HG03095 (cell line): ENCODE measurements around the gene RAD51B.
A peak's percentile ranks its signal among the peaks of the same experiment; 100 is the strongest.
"Not testable (repeated sequence)": the region's sequence is repeated elsewhere in the genome, so short reads cannot be mapped to it uniquely, and the experiment has no call there.

Source experiments
- ATAC-seq: cut with Tn5 transposase; IDR thresholded peaks from one replicate; pipeline ENCODE4 v1.9.1; 2021; ENCODE audit warnings: moderate library complexity; ENCODE audit not compliant: unreplicated experiment

The RAD51B gene

DNA sequence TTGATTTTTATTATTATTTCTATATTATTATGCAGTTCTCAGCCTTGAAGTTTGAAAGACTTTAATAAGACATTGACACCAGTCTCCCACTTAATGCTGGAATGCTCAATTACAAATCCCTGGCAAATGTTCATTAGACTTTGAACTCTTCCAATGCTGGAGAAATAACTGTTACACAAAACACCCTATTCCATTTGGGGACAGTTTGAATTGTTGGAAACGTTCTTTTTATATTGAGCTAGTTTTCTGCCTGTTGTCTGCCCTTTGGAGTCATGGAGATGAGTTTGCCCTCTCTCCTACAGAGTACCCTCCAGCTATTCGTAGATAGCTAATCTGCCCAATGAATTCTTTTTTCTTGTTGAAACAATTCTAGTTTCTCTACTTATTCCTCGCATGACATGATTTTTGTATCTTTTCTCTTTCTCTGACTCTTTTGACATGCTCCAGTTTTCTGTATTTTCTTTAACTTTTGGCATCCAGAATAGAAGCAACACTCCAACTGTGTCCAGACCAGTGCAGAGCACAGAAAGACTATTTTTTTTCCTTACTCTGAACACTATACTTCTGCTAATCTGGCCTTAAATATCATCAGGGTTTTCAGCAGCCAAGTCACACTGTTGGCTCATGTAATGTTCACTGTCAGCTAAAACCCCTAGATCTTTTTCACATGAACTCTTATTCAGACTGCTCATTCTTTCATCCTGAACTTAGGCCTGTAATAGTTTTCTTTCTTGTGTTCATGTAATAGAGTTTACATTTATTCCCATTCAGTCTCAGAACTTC, 379.3 kb downstream of the RAD51B start:
- no peak for ATAC-seq

DNA sequence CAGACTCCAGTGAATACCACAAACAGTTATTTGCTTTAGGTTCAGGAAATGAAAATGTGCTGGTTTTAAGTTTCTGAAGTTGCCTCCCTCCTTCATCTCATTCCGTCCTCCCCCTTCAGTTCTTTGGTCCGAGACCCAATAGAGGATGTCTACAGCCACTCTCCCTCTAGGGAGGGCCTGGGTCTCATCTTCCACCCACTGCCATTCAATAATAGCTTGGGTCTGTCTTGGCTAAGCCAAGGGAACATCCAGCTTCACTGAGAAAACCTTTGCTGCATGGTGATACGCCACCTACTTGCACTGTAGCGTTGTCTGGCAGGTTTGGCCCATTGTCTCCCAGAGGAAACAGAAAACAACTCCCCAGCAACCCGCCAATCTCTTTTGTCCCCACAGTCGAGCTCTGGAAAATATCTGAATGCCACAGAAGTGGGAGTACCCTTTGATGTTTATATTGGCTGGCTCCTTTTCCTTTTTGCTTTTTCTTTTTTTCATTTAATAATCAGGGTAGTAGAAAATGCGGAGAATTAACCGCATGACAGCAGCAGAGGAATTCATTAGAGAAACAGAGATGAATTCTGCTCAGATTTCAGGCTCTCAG, 380.1 kb downstream of the RAD51B start:
- ATAC-seq = no peak

DNA sequence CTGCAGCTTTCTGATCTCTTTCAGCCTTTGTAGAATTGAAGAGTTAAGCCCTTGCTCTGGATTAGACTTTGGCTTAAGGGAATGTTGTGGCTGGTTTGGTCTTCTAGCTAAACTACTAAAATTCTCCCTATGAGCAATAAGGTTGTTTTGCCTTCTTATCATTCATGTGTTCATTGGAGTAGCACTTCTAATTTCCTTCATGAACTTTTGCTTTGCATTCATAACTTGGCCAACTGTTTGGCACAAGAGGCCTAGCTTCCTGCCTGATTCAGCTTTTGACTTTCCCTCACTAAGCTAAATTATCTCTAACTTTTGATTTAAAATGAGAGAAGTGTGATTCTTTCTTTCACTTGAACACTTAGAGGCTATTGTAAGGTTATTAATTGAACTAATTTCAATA, 384.3 kb downstream of the RAD51B start:
- no peak for ATAC-seq

DNA sequence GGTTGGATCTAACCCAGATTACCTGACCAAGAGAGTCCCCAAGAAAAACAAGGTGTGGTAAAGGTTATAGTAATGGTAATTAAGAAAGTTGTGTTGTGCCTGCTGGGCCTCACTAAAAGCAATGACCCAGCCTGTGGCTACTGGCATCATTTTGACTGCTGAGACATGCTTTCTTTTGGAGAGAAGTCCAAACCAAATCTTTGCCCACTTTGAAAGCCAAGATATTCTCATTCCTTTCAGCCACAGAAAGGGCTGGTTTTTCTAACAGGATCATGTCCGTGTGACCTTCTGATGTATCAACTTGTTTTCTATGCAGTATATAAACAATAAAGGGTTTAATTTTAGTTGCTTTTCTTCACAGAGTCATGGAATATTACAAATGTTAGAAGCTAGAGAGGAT, 388.6 kb downstream of the RAD51B start:
- no peak for ATAC-seq

DNA sequence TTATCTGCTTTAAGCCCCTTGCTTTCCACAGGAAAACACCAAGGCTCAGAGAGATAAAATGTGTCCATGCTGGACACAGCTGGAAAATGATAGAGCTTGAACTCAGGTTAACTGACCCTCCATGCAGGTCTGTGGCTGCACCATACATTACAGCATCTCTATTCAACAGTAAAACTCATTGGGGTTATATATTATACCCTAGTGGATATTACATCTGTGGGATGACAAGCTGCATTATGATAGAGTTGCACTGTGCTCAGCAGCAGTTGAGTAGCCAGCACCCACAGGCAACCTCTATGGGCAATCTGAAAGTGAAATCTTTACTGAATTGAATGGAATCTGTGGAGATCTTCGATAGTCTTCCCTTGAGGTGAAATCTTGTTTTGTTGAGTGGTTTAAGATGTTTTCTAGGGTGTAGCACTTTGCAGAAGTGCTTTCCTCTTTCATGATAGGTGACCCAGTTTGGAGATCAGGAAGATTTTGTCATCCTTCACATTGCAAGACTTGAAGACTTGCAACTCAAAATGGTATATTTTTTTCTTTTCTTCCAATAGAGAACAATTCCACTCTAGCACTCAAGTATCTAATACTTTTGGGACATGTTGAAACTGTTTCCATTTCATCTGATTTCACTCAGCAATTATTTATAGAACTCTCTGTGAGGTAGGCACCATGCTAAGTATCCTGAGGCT, 389.2 kb downstream of the RAD51B start:
- ATAC-seq = no peak

DNA sequence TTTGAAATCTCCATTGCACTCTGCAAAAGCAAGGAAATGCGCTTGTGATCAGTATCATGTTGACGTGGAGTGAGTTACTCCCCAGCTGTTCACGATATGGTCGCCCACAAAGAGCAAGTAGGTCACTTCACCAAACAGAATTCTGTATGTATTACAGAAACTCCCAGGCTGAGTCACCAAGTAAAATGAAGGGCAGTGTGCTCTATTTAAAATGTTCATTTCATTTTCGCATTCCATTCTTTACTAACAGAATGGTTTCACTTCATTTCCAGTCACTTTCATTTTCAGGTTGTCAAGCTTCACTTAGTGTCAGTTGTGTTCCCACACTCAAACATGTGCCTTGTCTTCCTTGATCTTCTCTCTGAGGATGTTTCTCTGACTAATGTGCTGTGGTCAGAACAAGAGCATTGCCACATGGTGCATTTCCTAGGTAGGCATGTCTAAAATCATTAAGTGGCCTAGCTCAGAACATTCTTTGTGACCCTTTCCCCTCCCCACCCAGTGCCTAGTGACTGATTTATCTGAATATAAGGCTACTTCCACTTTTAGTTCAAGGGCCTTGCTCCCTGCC, 391.2 kb downstream of the RAD51B start:
- ATAC-seq = peak; percentile 92

DNA sequence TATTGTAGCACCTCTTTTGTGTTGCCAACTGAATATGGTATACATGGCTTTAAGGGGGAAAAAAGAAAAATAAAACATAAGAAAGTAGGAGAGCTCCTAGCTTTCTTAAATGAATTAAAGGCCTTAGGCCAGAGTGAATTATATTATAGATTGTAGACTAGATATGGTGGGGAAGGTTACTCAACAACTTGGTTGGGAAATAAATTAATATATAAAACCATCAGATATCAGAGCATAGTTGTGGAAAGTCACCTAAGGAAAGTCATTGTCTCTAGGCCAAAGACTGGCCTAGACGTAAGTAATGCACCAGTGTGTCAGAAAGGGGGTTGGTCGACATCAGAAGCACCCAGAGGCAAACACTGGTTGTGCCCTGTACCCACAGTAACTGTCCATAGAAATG, 391.8 kb downstream of the RAD51B start:
- ATAC-seq = no peak

DNA sequence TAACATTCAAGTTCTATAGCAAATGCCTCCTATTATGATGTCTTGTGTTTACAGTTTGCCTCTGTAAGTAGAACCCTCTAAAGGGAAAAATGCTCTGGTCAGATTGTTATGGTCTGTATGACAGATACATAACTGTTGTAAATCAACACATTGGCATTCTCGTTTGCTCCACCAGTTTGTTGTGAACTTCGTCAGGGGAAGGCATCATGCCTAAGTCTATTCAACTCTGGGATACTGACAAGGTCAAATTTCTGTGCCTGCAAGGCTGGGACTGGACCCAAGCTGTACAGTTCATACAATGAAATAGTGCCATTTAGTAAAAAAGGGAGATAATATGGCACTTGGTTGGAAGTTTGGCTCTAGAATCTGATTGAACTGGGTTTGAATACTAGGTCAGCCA, 392.3 kb downstream of the RAD51B start:
- ATAC-seq = no peak

DNA sequence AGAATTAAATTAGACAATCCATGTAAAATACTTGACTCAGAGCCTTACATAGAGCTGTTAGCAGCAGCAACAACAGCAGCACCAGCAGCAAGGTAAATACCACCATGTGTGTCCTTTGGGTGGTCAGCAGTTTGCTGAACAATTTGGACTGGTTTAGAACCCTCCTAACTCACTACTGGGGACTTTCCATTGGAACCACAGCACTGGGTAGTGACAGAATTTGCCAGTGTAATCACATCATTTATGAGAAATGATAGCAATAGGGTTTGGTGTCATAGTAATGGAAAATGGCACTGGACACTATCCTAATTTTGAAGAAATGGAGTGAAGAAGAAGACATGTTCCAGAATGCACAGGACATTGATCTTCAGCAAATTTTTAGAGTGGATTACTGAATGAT, 392.8 kb downstream of the RAD51B start:
- no peak for ATAC-seq

DNA sequence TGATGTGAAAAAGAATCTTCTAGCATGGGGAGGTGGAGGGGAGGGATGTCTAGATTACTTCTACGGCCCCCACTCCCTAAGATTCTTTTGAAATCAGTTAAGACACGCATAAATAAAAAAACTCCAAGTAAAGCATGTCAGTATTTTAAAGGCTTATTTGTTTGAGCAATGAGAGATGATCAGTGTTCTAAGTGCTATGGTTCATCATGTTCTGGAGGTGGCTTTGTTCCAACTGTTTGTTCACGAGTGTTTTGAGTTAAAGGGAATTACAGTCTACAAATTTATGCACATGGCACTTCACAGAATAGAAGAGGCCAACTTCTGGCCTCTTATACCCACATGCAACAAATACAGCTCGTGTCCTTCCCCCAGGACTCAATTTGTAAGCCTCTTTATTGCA, 394.9 kb downstream of the RAD51B start:
- no peak for ATAC-seq

DNA sequence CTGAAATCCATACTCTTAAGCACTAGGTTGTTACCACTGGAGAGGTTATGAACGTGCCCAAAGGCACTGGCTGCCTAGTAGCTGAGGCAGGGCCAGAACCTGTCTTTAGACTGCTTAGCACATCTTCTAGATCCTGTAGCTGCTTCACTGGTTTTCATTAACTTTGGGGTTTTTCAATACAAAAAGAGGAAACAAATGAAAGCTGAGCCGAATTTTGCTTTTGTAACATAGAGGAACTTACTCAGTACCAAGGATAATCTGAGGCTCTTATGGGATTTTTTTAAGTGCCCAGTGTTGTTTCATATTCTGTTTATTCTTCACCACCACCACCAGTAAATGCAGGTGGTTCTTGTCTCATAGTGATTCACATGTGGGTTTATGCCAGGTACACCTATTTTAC, 396.1 kb downstream of the RAD51B start:
- no peak for ATAC-seq

DNA sequence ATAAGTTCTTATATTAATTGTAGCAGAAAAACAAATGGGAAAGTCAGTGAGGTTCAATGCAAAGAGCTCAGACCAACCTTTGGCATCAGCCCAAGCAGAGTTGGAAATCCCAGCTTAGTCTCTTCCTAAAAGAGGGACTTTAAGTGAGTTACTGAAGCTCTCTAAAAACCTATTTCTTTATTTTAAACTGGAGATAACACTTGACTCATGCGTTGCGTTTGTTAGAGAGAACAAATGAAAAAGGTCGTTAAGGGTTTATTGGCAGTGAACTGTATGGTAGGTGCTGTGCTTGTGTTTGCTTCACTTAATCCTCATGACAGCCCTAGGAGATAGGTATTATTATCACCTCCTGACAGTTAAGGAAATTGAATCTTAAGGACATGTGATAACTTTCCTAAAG, 396.5 kb downstream of the RAD51B start:
- ATAC-seq = no peak

DNA sequence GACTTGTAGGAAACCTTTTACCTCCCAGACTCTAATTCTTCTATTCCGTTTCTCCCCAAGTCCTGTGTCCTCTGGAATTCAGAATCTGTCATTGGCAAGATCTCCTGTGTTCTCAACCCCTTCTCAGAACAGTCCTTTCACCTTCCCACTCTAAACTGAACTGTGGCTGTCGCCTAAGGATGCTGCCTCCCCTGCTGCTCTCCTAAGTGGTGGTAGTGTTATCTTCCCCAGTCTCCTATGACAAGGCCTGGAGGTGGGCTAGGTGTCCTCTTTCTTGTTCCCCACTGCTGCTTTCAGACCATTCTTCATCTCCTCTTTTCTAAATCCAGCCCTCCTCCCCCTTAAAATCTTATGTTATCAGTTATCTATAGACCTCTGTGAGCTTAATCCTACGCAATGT, 397.4 kb downstream of the RAD51B start:
- no peak for ATAC-seq

DNA sequence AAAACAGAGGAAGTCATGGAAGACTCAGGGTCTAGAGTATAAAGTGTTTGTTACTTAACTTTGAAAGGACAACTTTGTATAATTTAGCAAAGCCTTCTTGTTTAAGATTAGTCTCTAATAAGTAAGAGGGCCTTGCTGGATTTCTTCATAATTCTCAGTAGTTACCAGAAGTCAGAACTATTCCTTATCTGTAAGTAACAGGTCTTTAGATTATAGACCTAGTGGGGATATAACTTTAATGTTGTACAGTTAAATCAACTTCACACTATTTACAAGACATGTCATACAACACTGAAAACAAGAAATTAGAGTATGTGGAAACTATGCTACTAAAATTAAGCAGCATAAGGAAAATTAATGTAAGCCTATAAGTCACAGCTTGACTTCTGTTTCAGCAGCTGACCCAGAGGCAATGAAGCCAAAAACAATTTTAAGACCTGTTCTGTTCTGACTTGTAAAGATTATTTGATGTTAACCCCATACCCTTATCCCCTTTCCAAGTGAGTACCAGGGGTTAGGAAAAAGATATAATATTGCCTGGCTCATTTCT, 398.3 kb downstream of the RAD51B start:
- ATAC-seq = no peak

DNA sequence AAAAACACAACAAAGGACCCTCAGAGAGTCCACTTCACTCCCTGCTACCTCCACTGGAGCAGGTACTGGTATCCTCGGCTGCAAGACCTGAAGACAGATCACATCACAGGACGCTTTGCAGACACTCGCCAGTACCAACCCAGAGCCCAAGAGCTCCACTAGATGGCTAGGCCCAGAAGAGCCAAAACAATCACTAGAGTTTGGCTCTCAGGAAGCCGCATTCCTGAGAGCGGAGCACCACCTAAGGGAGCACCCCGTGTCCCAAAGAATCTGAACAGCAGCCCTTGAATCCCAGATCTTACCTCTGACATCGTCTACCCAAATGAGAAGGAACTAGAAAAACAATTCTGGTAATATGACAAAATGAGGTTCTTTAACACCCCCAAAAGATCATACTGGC, 399.8 kb downstream of the RAD51B start:
- ATAC-seq = no peak

DNA sequence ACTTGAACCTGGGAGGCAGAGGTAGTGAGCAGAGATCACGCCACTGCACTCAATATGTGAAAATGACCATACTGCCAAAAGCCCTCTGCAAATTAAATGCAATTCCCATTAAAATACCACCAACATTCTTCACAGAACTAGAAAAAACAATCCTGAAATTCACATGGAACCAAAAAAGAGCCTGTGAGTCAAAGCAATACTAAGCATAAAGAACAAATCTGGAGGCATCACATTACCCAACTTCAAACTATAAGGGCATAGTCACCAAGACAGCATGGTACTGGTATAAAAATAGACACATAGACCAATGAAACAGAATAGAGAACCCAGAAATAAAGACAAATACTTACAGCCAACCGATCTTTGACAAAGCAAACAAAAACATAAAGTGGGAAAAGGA, 401.5 kb downstream of the RAD51B start:
- not testable (repeated sequence) for ATAC-seq

DNA sequence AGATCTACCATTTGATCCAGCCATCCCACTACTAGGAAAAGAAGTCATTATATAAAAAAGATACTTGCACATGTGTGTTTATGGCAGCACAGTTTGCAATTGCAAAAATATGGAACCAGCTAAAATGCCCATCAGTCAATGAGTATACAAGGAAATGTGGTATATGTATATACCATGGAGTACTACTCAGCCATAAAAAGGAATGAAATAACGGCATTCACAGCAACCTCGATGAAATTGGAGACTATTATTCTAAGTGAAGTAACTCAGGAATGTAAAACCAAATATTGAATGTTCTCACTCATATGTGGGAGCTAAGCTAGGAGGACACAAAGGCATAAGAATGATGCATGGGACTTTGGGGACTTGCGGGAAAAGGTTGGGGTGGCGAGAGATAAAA, 402.6 kb downstream of the RAD51B start:
- ATAC-seq = no peak

DNA sequence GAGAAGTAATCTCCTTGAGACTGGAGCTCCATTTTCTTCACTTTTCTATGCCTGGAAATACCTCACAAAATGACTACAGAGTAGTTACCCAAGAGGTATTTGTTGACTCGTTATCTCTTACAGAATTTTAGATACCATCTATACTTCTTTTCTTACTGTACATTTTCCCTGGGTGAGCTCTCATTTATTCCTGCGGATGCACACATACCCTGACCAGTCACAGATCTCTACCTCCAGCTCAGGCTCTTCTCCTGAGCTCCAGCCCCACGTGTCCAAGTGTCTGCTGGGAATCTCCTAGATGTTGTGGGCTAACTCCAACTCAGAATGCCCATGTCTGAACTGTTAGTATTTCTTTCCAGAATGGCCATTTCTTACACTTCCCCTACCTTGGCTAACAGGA, 403.1 kb downstream of the RAD51B start:
- no peak for ATAC-seq

DNA sequence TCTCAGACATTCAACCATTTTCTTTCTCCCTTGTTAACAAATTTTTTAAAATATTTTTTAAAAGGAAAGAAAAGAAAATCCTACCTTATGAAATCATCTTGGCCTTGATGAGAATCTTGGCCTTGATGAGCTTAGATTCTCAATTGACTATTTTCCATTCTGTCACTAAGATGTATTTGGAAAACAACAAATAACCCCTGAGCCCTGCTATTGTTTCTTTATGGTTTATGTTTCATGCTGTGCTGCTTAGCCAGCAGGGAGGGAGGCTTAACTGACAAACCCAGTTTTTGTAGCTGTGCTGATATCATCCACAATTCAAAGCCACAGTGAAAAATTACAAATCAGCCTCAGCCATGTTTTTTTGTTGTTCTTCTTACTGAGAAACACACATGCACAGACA, 404.1 kb downstream of the RAD51B start:
- no peak for ATAC-seq

DNA sequence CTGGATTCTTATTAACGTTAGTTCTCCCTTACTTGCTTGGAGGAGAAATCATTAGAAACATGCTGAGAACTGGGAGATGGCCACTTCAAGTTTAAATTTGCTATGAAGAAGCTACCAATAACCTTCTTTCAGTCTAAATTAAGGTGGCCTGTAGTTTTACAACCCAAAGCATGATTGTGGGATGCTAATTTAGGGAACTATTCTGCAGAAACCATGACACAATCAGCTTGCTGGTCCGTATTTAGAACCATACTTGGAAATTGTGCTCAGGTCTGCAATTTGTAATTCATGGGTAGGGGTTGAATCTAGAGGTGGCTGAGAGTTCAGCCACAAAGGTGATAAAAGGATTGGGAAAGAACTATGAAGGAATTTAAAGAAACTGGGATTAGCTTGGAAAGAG, 405.7 kb downstream of the RAD51B start:
- no peak for ATAC-seq

DNA sequence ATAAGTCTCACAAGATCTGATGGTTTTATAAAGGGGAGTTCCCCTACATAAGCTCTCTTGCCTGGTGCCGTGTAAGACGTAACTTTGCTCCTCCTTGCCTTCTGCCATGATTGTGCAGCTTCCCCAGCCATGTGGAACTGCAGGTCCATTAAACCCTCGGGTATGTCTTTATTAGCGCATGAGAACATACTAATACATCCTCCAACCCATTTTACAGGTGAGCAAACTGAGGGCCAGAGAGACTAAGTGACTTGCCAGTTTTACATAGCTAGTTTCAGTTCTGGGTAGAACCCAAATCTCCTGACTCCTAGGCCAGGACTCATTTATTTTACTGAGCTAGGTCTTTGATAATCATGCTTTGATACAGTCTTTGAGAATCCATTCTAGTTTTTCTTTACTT, 406.9 kb downstream of the RAD51B start:
- ATAC-seq = no peak

DNA sequence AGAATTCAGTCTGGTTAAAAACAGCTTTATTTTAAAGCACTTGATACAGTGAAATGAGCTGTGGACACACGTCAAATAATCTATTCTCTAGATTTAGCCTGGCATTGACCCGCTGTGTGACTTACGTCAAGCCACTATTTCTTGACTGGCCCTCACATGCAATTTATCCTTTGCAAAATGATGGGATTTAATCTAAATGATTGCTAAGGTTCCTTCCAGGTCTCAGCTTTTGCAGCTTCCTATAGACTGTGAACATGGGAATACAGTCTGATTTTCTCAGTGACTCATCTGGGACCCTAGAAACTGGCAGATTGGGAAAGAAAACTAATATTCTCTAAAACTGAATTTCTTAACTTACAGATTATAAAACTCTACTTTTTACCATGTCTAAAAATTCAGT, 409.1 kb downstream of the RAD51B start:
- ATAC-seq = no peak
